ENCODE measurements around the gene FAM83D. TPM values are rescaled to one million over a fixed set of nuclear protein-coding genes. Genes with fewer than 3 reads are reported as not detected.

FAM83D gene
- total RNA-seq, 1 donor from 2014 or later = 20.4 TPM

DNA sequence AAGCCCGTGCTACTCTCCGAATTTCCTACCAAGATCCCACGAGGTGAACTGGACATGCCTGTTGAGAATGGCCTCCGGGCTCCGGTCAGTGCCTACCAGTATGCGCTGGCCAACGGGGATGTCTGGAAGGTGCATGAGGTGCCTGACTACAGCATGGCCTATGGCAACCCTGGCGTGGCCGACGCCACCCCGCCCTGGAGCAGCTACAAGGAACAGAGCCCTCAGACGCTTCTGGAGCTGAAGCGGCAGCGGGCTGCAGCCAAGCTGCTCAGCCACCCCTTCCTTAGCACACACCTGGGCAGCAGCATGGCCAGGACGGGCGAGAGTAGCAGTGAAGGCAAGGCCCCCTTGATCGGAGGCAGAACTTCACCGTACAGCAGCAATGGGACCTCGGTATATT lies 8.0 kb upstream of the FAM83D start:
- no peaks in the 10 kb centered on the region for H3K27me3 ChIP-seq
- TF ChIP-seq POLR2A (IDR thresholded peaks at IDR 0.05) (no peak), POLR2AphosphoS5 (IDR thresholded peaks at IDR 0.05; ENCODE audit: insufficient read depth in 1 of 2, low read depth in 1 of 2) (no peak)
- TF ChIP-seq, protein P1, sequence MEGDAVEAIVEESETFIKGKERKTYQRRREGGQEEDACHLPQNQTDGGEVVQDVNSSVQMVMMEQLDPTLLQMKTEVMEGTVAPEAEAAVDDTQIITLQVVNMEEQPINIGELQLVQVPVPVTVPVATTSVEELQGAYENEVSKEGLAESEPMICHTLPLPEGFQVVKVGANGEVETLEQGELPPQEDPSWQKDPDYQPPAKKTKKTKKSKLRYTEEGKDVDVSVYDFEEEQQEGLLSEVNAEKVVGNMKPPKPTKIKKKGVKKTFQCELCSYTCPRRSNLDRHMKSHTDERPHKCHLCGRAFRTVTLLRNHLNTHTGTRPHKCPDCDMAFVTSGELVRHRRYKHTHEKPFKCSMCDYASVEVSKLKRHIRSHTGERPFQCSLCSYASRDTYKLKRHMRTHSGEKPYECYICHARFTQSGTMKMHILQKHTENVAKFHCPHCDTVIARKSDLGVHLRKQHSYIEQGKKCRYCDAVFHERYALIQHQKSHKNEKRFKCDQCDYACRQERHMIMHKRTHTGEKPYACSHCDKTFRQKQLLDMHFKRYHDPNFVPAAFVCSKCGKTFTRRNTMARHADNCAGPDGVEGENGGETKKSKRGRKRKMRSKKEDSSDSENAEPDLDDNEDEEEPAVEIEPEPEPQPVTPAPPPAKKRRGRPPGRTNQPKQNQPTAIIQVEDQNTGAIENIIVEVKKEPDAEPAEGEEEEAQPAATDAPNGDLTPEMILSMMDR (IDR thresholded peaks at IDR 0.05) = no peak
- H3K4me3 ChIP-seq = no peak overlapping the region
- H3K27ac ChIP-seq = no peak overlapping the region
- intact Hi-C loops (cut with DNase I) = no loop called here
- no peaks in the 10 kb centered on the region for H3K4me1 ChIP-seq
- no peak for DNase-seq (ENCODE audit: extremely low spot score in 2 of 2)
- no peaks in the 10 kb centered on the region for H3K36me3 ChIP-seq
- no peaks in the 10 kb centered on the region for H3K9me3 ChIP-seq

DNA sequence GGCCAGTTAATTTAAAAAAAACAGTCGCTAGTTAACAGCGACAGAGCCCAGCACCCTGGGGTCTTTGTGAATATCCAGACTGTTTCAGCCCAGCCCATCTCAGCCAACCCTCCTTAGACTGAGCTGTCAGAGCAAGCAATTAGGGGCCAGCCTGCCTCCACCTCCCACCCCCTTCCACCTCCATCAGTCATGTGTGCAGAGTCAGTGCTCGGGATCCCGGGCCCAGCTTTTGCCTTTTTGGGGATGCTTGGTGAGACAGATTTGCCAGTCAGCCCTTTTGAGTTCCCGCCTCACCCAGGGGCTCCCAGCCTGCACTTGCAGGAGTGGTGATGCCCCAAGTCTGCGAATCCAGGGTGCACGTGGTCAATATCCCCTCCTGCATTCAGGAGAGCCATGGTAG lies 6.5 kb upstream of the FAM83D start:
- no peaks in the 10 kb centered on the region for H3K27me3 ChIP-seq
- no peaks in the 10 kb centered on the region for H3K36me3 ChIP-seq
- DNase-seq (ENCODE audit: extremely low spot score in 2 of 2) = no peak
- no peak overlapping the region for H3K27ac ChIP-seq
- no peaks in the 10 kb centered on the region for H3K9me3 ChIP-seq
- TF ChIP-seq, protein P1 (IDR thresholded peaks at IDR 0.05) = no peak
- TF ChIP-seq POLR2AphosphoS5 (IDR thresholded peaks at IDR 0.05; ENCODE audit: insufficient read depth in 1 of 2, low read depth in 1 of 2) (no peak), POLR2A (IDR thresholded peaks at IDR 0.05) (no peak)
- H3K4me1 ChIP-seq = no peaks in the 10 kb centered on the region
- H3K4me3 ChIP-seq = no peak overlapping the region
- intact Hi-C loops (cut with DNase I) = no loop called here

- no peaks in the 10 kb centered on the region for H3K36me3 ChIP-seq
- H3K4me1 ChIP-seq = no peaks in the 10 kb centered on the region
- no peaks in the 10 kb centered on the region for H3K9me3 ChIP-seq
- TF ChIP-seq POLR2AphosphoS5 (IDR thresholded peaks at IDR 0.05; ENCODE audit: insufficient read depth in 1 of 2, low read depth in 1 of 2) = no peak
- TF ChIP-seq POLR2A (IDR thresholded peaks at IDR 0.05) = no peak
- TF ChIP-seq, protein P1 (IDR thresholded peaks at IDR 0.05) = no peak
- H3K4me3 ChIP-seq = no peak overlapping the region
- no peak overlapping the region for H3K27ac ChIP-seq
- intact Hi-C loops (cut with DNase I) = no loop called here
- DNase-seq (ENCODE audit: extremely low spot score in 2 of 2) = no peak
- no peaks in the 10 kb centered on the region for H3K27me3 ChIP-seq
Measured at GRCh38 chr20:38920411-38920810, 5.8 kb upstream of the FAM83D start.

- TF ChIP-seq, protein P1 (IDR thresholded peaks at IDR 0.05) = no peak
- TF ChIP-seq POLR2A (IDR thresholded peaks at IDR 0.05) (no peak), POLR2AphosphoS5 (IDR thresholded peaks at IDR 0.05; ENCODE audit: insufficient read depth in 1 of 2, low read depth in 1 of 2) (no peak)
- H3K36me3 ChIP-seq = no peaks in the 10 kb centered on the region
- no peak overlapping the region for H3K27ac ChIP-seq
- H3K4me1 ChIP-seq = peaks cover 1% of the 10 kb centered on the region
- no peaks in the 10 kb centered on the region for H3K27me3 ChIP-seq
- intact Hi-C loops (cut with DNase I) = no loop called here
- no peaks in the 10 kb centered on the region for H3K9me3 ChIP-seq
- DNase-seq (ENCODE audit: extremely low spot score in 2 of 2) = no peak
- no peak overlapping the region for H3K4me3 ChIP-seq
Measured at GRCh38 chr20:38920851-38921250, 5.4 kb upstream of the FAM83D start.

DNA sequence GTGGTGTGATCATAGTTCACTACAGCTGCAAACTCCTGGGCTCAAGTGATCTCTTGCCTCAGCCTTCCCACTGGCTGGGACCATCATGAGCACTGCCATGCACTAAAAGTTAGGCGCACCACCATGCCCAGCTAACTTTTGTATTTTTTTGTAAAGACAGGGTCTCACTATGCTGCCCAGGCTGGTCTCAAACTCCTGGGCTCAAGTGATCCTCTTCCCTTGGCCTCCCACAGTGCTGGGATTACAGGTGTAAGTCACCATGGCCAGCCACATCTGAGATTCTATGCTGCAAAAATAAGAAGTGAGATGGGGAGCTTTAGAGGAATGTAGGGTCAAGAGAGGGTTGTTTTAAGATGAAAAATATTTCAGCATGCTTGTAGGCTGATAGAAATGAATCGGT lies 1.5 kb upstream of the FAM83D start:
- no peaks in the 10 kb centered on the region for H3K9me3 ChIP-seq
- H3K36me3 ChIP-seq = no peaks in the 10 kb centered on the region
- H3K4me1 ChIP-seq = peaks cover 20% of the 10 kb centered on the region
- H3K4me3 ChIP-seq = no peak overlapping the region
- DNase-seq (ENCODE audit: extremely low spot score in 2 of 2) = no peak
- TF ChIP-seq POLR2AphosphoS5 (IDR thresholded peaks at IDR 0.05; ENCODE audit: insufficient read depth in 1 of 2, low read depth in 1 of 2) (no peak), POLR2A (IDR thresholded peaks at IDR 0.05) (no peak)
- TF ChIP-seq, protein P1 (IDR thresholded peaks at IDR 0.05) = no peak
- intact Hi-C loops (cut with DNase I) = loop anchor here (5.0 kb wide), 1 partner anchor 123 kb away; no protein-coding TSS in a partner anchor
- H3K27me3 ChIP-seq = no peaks in the 10 kb centered on the region
- no peak overlapping the region for H3K27ac ChIP-seq

Measured in vagina (tissue), 2 donors.